Superior temporal gyrus (tissue), 1 donor: ENCODE data around the gene ADORA2B.
"Not testable (repeated sequence)": the region's sequence is repeated elsewhere in the genome, so short reads cannot be mapped to it uniquely, and the experiment has no call there.

Source experiments
- DNase-seq: peaks from one replicate; pipeline ENCODE4 v3.0.0-alpha.2; 2016; ENCODE audit errors: extremely low spot score

Gene ADORA2B

DNA sequence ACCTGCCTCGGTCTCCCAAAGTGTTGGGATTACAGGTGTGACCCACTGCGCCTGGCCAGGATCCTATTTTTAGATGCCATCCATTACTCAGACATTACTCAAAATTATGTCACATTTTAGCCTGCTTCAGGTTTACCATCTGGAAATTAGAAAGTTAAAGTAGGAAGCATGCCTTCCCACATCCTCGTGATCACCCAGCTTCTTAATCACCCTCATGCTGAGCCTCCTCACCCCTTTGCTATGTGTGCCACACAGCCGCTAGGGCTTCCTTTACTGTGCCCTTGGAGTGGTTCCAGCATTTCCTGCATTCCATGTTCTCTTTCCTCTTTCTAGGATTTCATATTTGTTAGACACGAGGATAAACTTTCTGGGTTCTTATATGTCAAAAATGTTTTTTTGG, 9.3 kb downstream of the ADORA2B start:
- DNase-seq: no peak

DNA sequence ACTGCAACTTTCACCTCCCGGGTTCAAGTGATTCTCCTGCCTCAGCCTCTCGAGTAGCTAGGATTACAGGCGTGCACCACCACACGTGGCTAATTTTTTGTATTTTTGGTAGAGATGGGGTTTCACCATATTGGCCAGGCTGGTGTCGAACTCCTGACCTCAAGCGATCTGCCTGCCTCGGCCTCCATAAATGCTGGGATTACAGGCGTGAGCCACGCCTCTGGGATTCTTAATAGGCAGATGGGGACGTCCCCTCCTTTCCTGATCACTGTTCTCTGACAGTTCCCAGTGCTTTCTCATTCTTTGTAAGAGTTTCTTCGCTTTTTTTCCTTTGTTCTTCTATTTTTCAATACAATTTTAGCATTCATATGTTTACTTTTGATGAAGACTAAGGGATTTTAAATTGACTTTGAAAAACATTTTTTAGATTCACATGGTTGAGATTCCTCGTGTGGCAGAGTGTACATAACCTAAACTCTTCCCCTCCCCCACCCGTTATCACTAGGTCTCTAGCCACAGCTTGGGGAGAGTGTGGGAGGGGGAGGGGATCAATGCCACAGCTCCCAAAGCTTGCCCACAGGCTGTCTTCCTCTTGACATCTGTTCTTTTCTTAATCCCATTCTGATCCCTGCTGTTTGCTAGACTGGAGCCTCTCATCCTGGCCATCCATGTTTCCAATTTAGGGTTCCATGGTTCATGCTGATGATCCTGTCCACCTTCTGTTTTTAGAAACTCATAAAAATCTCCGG, 11.0 kb downstream of the ADORA2B start:
- DNase-seq: no peak

DNA sequence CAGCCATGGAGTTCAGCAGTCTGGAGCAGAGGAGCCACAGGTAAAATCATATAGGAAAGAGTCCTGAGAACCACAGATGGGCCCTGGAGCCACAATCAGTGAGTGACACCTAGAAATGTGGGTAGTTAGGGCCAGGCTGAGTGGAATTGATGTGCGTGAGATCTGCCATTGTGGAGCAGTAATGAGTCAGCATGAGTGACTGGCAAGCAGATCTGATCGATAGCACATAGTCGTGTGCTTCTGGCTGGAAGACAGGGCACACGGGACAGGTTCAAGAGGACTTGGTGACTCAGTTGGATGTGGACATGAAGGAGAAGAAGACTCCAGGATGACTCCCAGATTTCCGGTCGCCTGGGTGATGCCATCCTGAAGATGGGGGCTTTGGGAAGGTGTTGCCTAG, 12.3 kb downstream of the ADORA2B start:
- no peak for DNase-seq

DNA sequence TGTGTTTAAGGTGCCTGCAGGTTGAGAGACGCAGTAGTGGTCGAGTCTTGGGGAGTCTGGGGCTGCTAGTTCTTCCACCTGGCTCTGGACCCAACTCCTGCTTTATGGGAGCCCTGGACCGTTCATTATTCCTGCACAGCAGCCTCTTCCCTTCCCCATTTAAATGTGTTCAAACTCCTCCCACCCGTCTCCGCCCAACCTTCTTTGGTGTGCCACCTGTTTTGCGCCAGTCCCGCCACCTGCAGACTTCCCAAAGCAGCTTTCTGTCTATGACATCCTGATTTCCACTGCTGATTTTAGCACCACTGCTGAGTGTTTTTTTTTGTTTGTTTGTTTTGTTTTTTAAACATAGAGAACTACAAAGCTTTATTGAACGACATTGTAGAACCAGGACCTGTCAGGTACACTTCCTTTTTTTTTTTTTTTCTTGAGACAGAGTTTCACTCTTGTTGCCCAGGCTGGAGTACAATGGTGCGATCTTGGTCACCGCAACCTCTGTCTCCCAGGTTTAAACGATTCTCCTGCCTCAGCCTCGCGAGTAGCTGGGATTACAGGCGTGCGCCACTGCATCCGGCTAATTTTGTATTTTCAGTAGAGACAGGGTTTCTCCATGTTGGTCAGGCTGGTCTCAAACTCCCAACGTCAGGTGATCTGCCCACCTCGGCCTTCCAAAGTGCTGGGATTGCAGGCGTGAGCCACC, 12.8 kb downstream of the ADORA2B start:
- no peak for DNase-seq

DNA sequence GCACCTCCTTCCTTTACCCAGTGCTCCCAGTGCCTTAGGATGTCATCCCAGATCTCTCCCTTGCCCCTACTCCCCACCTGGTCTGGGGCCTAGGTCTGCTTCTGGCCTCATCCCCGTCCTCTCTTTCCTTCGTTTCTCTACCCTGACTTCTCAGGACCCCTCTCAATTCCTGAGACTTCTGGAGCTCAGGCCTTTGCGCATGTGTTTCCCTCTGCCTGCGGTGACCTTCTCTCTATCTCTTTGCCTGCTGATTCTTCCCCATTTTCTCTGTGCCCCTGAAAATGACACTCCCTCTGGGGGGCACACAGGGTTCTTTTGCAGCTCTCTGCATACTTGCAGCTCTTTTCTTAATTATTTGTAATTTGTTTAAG, 13.5 kb downstream of the ADORA2B start:
- no peak for DNase-seq

DNA sequence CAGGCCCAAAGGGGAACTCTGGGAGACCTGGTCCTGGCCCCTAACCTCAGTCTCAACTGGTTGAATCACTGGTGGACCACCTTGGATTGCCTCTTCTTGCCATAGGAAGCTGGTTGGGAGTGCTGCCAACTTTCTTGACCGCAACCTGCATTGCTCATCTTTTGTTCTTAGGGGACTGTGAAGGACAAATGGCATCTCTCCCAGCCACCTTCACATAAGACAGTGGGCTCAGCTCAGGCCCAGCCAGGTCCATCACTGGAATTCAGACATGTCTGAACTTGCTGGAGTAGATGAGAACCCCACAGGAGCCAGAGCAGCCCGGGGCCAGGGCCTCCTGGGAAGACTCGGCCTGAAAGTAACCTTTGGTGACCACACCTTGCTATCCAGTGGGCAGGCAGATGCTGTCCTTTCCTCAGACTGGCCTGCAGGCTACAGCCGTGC, 18.8 kb downstream of the ADORA2B start:
- DNase-seq: no peak

DNA sequence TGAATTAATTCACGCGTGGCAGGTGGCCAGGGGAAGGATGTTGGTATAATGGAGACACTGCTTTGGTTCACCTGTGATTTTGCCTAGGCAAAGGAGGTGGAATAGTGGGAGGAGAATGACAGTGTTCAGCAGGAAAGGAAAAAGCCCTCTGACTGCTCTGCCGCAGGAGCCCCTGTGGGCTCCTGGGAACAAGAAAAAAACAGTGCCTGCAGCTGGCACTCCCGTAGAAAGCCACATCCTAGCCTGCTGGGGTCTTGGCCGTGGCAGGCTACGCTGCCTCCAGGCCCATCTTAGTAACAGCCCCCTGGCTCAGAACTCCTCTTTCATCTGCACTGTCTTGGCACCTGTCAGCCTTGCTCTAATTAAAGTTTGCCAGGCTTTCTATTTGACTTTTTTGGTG, 20.6 kb downstream of the ADORA2B start:
- no peak for DNase-seq

DNA sequence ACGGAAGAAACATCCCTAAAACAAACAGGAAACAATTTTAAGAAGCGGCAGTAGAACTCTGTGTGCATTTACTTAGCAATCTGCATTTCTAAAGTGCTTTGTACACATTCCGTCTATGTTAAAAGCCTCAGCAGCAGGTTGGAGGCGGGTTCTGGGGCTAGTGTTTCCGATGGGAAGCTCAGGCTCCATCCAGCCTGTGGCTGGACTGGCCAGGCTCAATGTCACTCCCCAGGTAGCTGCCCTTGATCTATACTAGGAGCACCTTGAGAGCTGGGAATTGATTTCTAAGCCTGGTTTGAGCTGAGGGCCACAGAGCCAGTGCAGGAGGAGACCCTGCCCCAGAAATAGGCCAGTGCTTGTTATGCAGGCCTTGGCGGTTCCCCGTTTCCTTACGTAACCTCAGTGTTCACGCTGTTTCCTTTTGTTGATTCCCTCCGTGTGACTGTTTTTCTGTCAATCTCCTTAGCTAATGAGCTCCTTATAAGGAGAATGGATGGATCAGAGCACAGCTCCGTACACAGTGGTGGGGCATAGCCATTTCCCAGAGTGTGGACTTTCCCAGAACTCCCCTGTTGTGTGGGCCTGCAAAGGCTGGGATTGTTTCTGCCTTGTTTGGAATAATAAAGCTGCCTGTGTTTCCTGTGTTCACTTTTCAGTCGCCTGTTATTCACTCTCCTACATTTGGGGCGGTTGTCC, 21.4 kb downstream of the ADORA2B start:
- peak; percentile 33 for DNase-seq

DNA sequence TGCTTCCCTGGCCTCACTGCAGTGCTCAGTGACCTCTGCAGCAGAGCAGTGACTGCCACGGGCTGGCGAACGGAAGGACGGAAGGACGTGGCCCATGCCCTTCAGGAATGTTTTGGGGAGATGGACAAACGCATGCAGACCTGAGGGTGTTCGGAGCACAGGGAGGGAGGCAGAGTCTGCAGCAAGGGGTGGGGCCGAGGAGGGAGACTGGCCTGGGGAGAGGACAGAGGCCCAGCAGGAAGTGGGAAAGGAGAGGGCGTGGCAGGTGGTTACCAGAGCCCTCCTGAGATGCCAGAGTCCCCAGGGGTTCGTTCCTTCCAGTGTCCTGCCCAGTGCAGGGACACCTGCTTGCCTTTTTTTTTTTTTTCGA, 21.9 kb downstream of the ADORA2B start:
- no peak for DNase-seq

DNA sequence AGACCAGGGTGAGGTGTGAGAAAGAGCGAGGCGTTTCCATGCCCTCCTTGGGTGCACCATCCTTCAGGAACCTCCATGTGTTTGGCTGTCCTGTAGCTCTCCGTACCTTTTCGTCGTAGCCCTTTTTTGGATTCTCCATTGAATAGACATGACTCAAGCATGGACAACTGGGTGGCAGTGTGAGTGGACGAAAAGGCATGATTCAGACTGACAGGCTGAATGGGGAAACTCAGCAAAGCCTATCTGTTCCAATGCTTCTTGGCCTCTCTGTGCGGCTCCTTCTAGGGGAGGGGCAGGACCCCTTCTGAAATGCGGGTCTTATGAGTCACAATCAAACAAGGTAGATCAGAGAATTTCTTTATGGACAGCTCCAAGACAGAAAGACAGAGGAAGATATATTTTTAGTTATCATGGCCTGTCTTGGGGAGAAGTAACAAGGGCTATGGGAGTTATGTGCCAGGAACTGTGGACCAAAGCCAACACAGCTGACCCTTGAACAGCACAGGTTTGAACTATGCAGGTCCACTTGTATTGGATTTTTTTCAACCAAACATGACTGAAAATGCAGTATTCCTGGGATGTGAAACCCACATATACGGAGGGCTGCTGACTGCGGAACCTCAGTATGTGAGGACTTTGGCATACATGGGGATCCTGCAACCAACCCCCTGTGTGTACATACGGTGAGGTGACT, 22.9 kb downstream of the ADORA2B start:
- no peak for DNase-seq

DNA sequence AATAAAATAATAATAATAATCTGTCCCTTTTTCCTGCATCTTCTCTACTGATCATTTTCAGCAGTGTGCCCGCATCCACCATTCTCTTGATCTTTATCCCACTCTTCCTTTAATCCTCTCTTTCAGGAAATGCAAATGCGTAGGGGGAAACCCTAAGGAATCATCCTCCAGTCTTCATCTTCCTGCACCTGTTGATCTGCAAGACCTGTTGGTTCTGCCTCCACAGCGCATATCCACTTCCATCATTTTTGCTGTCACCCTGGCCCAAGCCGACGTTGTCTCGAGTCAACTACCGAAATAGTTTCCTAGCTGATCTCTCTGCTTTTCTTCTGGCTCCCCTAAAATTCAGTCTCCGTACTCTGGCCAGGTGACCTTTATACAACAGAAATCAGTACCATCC, 24.5 kb downstream of the ADORA2B start:
- no peak for DNase-seq

DNA sequence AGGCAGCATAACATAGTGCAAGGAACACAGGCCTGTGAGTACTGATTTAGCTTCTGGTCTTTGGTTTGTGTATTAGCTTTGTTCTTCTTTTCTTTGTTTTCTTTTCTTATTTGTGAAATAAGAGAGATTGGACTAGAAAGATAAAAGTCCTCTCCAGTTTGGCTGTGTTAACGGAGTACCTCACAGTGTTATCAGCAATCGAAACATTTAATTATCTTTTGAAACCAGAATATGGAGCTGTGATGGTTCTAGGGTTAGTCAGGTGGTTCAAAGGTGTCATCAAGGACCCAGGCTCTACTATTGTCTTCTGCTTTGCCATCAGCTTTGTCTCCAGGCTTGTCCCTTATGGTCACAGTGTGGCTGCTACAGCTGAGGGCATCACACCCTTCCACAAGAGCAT, 25.6 kb downstream of the ADORA2B start:
- DNase-seq: no peak

DNA sequence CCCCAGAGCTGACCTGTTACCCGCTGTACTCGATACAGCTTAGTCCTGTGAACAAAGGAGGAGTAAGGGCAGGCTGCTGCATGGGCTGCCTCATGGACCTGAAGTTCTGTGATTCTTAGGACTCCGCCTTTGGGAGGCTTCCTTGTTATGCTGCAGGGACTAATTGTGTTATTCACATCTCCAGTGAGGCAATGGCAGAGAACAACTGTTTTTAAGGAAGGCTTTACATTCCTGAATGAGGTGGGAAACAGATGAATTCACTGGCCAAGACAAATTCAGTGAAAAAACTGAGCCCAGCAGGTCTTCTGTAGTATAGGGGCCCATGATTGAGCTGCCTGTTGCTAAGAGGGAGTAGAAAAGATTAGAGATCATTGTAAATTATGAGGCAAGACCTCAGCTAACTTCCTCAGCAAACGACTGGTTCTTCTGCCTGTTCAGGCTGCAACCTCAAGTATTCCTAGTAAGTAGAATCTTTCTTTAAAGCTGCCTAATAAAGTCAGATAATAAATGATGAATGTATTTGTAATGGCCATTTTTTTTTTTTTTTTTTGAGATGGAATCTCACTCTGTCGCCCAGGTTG, 26.3 kb downstream of the ADORA2B start:
- no peak for DNase-seq

DNA sequence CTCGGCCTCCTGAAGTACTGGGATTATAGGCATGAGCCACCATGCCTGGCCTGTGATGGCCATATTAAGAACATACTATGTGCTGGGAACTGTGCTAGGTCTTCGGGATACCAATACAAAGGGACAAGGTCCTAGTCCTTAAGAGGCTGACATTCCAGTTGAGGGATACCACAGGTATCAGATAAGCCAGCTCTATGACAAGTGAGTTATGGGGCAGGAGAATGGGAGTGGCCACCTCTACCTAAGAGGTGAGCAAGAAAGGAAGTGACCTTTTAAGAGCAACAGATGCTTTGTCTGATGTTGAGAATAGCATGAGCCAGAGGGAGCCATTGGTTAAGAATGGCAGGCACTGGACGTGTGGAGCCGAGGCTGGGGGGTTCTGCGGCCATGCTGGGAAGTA, 27.0 kb downstream of the ADORA2B start:
- no peak for DNase-seq

DNA sequence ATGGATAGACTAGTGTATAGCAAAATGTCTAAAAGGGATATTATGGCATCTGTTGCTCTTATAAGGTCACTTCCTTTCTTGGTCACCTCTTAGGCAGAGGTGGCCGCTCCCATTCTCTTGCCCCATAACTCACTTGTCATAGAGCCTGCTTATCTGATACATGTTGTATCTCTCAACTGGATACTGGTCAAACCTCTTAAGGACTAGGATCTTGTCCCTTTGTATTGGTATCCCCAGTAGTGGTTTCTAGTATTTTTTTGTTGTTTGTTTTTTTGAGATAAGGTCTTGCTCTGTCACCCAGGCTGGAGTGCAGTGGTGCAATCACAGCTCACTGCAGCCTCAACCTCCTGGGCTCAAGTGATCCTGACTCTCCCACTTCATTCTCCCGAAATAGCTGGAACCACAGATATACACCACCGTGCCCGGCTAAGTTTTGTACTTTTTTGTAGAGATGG, 27.6 kb downstream of the ADORA2B start:
- DNase-seq: no peak

DNA sequence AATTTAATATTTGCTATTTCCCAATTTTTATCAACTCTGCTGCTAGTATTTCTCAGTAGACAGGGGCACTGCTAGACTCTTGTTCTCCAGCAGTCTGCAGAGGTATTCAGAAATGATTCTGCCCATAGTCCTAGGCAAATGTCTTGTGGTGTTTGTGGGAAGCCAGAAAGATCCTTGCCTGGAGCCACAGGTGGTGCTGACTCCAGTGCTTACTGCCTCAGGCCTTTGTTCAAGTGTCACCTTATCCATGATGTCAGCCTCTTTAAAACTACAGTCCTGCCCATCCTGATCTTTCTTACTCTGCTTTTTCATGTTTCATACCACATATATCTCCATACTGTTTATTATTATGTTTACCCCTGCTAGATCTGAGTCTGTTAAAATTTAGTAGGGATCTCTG, 28.1 kb downstream of the ADORA2B start:
- no peak for DNase-seq

DNA sequence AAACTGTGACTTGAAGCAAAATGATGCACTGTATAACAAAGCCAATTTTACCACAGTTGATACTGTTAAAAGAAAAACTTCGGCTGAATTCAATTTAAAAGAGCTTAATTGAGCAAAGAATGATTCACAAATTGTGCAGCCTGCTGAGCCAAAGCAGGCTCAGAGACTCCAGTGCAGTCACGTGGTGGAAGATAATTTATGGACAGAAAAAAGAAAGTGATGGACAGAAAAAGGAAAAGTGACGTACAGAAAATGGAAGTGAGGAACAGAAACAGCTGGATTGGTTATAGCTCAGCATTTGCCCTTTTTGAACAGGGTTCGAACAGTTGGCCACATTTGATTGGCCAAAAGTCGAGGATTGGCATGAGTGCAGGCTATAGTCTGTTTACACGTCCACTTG, 28.9 kb downstream of the ADORA2B start:
- no peak for DNase-seq

DNA sequence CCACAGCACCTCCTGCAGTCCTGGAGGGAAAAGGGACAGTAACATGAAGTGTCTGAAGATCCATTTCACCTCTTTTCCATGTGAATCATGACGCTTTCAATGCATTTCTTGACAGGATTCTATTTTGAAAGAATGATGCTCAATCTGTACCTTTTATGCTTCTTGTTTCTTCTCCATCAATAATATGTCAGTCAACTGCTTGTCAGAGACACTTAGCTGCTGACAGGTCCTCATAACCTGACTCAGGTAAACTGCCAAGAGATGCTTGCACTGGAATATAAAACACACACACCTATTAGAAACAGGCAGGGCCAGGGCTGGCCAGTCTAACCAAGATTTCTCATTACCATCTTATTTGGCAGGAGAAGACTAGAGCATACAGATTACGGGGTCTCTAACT, 33.0 kb downstream of the ADORA2B start:
- no peak for DNase-seq

DNA sequence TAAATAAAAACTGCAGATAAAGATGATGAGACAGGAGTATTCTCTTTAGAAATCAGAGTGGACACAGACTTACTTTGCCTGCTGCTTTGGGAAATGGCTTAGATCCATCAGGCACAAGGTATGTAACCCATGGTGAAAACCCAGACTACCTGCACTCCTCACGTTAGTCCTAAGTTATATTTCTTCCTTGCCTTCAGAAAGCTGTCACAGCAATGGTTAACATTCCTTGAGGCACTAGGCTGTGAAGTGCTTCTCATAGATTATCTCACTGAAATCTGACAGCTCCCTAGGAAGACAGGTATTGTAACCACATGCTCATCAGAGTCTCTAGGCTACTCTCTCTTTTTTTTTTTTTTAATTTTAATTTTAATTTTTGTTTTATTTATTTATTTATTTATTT, 33.7 kb downstream of the ADORA2B start:
- DNase-seq: no peak

DNA sequence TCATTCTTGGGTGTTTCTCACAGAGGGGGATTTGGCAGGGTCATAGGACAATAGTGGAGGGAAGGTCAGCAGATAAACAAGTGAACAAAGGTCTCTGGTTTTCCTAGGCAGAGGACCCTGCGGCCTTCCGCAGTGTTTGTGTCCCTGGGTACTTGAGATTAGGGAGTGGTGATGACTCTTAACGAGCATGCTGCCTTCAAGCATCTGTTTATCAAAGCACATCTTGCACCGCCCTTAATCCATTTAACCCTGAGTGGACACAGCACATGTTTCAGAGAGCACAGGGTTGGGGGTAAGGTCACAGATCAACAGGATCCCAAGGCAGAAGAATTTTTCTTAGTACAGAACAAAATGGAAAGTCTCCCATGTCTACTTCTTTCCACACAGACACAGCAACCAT, 34.1 kb downstream of the ADORA2B start:
- DNase-seq: not testable (repeated sequence)

DNA sequence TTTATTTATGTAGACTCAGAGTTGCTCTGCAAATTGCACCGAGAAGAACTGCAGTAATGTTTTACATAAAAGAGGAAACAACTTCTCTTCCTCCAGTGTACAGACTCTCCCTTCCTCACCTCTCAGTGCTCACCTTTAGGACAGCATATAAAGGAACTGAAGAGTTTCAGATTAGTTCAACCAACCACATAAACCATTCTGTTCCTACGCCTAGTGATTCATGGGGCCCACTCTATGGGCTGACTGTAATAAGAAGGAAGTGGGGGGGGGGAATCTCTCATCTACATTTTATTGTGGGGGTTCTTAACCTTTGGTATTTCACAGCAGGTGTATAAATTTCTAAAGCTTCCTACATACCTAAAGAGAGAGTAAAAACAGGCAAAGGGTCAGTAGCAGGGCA, 36.3 kb downstream of the ADORA2B start:
- no peak for DNase-seq
